GM18520 (cell line): ENCODE results near the gene DIPK1C.

Experiments used
- ATAC-seq: cut with Tn5 transposase; IDR thresholded peaks from one replicate; pipeline ENCODE4 v1.9.1; 2021; ENCODE audit not compliant: unreplicated experiment

Gene DIPK1C

DNA sequence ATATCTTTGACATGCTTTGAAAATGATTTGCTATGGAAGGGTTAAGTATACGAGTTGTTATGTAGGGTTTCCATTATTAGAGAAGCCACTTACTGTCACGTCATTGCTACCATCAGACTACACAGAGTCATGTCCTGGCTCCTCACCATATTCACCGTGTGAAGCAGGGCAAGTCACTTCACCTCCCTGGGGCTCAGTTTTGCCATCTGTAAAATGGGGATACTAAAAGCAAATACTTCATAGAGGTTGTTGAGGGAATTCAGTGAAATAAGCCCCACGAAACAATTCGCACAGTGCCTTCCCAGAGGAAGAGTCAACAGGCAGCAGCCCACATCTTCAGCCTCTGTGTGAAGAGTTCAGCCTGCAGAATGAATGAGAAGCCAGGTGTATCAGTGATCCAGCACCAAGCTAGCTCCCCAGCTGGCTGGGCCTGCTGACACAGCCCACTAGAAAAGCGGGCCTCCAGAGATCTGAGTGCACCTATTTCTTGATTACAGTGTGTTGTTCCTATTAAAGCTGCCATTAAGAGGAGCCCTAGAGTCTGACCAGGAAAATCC is 3.4 kb downstream of the DIPK1C start:
- no peak for ATAC-seq

DNA sequence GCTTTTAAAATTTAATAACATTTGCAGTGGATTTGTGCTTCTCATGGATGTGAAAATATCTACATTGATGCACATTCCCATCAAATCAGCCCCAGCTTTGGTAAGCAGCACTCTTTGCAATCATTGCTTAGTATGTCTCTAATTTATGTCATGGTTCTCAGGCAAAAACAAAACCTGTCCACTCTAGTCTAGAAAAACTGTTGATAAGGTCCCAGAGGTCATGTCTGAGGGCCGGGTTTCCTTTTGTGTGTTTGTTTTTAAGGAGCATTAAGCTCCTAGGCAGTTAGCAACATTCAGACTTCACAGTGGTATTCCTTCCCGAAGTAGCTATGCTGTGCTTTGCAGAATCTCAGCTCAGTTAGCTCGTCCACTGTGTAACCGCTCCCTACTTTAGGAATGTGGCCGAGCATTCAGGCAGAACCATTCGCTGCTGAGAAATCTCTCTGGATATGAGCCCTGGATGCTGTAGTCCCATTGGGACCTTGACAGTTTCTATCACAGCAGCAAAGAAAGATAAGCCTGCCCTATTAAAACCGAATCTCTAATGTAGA is 4.0 kb downstream of the DIPK1C start:
- ATAC-seq = no peak

- ATAC-seq = no peak
Measured at GRCh38 chr18:74451148-74451547, 6.0 kb downstream of the DIPK1C start.

- no peak for ATAC-seq
Measured at GRCh38 chr18:74450626-74451025, 6.5 kb downstream of the DIPK1C start.

- no peak for ATAC-seq
Measured at GRCh38 chr18:74447404-74448152, 9.5 kb downstream of the DIPK1C start.

GRCh38 chr18:74446631-74447403 is 10.3 kb downstream of the DIPK1C start:
- ATAC-seq = no peak

- no peak for ATAC-seq
Measured at GRCh38 chr18:74446178-74446577, 10.9 kb downstream of the DIPK1C start.

DNA sequence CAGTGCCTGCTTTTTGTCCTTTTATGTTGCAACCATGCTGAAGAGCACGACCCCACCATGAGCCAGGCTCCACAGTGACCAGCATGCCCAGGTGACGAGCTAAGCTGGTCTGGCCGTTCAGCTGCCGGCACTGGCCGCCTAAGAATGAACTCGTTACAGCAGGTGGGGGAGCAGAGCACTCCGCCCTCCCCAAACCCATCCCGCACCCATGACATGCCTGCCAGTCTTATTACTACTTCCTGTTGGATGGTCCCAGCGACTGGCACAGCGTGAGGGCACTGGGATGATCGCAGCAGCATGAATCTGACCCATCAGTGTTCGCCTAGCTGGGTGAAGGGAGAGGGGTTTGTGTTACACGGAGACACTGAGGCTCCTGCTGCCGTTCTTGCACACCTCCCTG is 11.5 kb downstream of the DIPK1C start:
- no peak for ATAC-seq

DNA sequence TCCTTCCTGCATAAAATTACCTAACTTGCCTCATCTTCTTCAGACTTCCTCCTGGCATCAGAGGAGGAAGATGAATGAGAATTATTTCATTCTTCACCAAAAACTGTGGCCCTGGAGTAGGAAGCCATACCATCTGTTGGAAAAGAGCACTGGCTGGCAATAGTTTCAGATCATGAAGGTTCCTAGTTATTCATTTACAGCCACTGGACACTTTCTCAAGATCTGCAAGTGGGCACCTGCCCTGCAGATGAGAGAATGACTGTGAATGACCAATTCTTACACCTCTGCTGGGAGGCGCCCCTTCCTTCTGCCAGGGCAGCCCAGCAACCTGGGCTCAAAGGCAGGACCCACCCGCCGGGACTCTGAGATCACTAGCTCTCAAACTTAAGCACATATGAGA is 13.0 kb downstream of the DIPK1C start:
- ATAC-seq = no peak

GRCh38 chr18:74440808-74441427 is 16.2 kb downstream of the DIPK1C start:
- no peak for ATAC-seq

DNA sequence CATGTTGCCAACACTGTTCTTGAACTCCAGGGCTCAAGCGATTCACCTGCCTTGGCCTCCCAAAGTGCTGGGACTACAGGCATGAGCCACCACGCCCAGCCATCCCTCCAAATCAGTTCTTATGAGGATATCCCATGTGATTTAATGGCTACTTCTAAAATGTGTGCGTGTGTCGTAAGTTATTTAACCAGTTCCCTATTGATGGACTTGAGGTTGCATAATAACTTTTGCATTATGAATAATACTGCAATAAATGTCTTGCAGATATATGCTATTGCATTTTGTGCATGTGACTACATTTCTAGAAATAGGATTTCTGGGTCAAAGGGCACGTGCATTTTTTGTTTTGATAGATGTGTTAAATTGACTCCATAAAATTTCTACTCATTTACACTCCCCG is 19.0 kb downstream of the DIPK1C start:
- ATAC-seq = no peak

DNA sequence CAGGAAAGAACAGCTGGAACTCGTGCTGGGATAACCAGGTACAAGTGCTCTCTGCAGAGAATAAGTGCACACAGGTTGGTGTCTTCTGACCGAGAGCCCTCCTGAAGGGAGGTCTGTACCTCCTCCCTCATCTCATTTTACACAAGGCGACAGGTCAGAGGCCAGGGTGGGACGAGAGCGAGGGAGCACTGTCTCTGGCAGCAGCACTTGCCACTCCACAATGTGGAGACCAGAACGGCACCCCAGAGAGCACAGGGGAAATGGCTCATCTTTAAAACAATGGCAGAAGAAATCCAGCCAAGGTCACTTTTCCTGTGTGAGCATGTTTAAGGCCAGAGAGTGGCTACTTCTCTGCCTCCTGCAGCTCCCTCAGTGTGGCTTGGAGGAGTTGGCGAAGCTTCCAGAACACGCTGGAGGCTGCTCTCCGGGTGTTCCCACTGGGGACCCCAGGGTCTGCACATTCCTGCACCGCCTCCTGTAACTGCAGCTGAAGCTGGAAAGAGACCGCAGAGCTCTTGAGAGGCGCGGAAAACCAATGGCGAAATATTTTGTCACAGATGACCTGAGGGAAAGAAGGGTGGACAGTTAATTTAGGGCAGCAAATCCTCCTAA is 20.8 kb downstream of the DIPK1C start:
- ATAC-seq = no peak

GRCh38 chr18:74435740-74436139 is 21.4 kb downstream of the DIPK1C start:
- ATAC-seq = no peak

DNA sequence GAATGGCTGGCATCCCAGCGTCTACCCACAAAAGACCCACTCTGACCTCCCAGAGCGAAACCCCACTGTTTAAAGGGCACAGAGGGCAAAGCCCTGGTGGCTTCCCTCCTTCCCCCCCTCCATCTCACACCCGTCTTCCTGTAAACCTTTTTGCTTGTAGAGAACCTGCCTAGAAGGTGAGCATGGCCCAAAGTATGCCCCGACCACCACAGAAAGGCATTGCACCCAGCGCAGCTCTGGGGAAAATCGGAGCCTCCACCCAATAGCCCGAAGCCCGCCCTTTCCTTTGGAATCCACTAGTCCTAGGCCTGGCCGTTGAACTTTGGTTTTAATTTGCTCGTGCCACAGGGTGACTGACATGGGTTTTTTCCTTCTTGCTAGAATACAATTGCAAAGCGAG is 22.6 kb downstream of the DIPK1C start:
- no peak for ATAC-seq

GRCh38 chr18:74430806-74431571 is 26.1 kb downstream of the DIPK1C start:
- no peak for ATAC-seq

GRCh38 chr18:74430231-74430630 is 26.9 kb downstream of the DIPK1C start:
- ATAC-seq = no peak

GRCh38 chr18:74429096-74429495 is 28.0 kb downstream of the DIPK1C start:
- ATAC-seq = no peak

GRCh38 chr18:74427442-74428112 is 29.5 kb downstream of the DIPK1C start:
- no peak for ATAC-seq

DNA sequence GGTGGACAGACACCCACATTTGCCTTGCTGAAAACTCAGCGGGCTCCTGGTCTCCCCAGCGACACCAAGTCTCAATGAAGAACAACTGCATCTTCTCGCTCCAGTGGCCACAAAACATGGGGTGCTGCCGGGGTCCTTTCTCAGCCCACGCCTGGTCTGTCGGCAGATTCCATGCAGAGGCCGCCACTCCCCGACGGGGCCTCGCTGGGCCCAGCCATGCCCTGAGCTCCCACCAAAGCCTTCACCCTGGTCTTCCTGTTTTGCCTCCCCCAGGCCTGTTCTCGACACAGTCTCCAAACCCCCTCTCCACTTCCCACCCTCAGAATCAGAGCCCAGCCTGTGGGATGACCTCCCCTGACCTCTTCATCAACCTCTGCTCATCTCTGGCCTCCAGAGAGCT is 31.2 kb downstream of the DIPK1C start:
- no peak for ATAC-seq

- no peak for ATAC-seq
Measured at GRCh38 chr18:74425161-74425560, 31.9 kb downstream of the DIPK1C start.
